DOHH2 (cell line): Measurements from ENCODE around the gene NKAPL.
"Not testable (repeated sequence)": the region's sequence is repeated elsewhere in the genome, so short reads cannot be mapped to it uniquely, and the experiment has no call there.

Experiments
- H3F3A ChIP-seq: fragments of 200-600 bp; sonication (generic), shearing (Covaris generic); 2 replicates; pipeline ENCODE4 v1.6.0; 2016; ENCODE audit warnings: antibody characterized with exemption, mild to moderate bottlenecking; ENCODE audit not compliant: control insufficient read depth, insufficient read depth
- H3K27ac ChIP-seq: fragments of 200-600 bp; sonication (generic); 2 replicates; pipeline ENCODE4 v1.5.1; 2014; ENCODE audit warnings: low read depth, mild to moderate bottlenecking, low read length, moderate library complexity
- H3K27me3 ChIP-seq: fragments of 200-600 bp; sonication (generic); 2 replicates; pipeline ENCODE4 v1.6.1; 2014; ENCODE audit warnings: mild to moderate bottlenecking, low read length, mixed read lengths; ENCODE audit not compliant: control insufficient read depth
- H3K36me3 ChIP-seq: fragments of 200-600 bp; sonication (generic); 2 replicates; pipeline ENCODE4 v1.6.1; 2014; ENCODE audit warnings: mild to moderate bottlenecking, low read length, moderate library complexity, mixed read lengths; ENCODE audit not compliant: control insufficient read depth
- H3K4me1 ChIP-seq: fragments of 200-600 bp; sonication (generic); 2 replicates; pipeline ENCODE4 v1.6.1; 2014; ENCODE audit warnings: mild to moderate bottlenecking, low read length, mixed read lengths; ENCODE audit not compliant: control insufficient read depth
- H3K4me2 ChIP-seq: fragments of 200-600 bp; sonication (generic); 2 replicates; pipeline ENCODE4 v1.6.0; 2014; ENCODE audit warnings: mild to moderate bottlenecking, low read length, moderate library complexity
- H3K4me3 ChIP-seq: fragments of 200-600 bp; sonication (generic); 2 replicates; pipeline ENCODE4 v1.5.1; 2014; ENCODE audit warnings: mild to moderate bottlenecking, low read length, mixed read lengths
- H3K79me2 ChIP-seq: fragments of 200-600 bp; sonication (generic); 2 replicates; pipeline ENCODE4 v1.6.1; 2014; ENCODE audit warnings: mild to moderate bottlenecking, low read length, mixed read lengths; ENCODE audit not compliant: control insufficient read depth
- H3K9me2 ChIP-seq: fragments of 200-600 bp; sonication (generic); replicated peaks from 2 replicates; pipeline ENCODE4 v1.6.1; 2014; ENCODE audit warnings: mild to moderate bottlenecking, low read length, mixed read lengths; ENCODE audit not compliant: control insufficient read depth
- H3K9me3 ChIP-seq: fragments of 200-600 bp; sonication (generic); 2 replicates; pipeline ENCODE4 v1.6.1; 2014; ENCODE audit warnings: antibody characterized with exemption, low read length, mixed read lengths; ENCODE audit not compliant: control insufficient read depth, insufficient read depth
- H4K20me1 ChIP-seq: fragments of 200-600 bp; sonication (generic); 2 replicates; pipeline ENCODE4 v1.6.0; 2014; ENCODE audit warnings: low read depth, mild to moderate bottlenecking, antibody characterized with exemption, low read length, moderate library complexity; ENCODE audit not compliant: control insufficient read depth, insufficient read depth
- EZH2phosphoT487 ChIP-seq: fragments of 200-600 bp; sonication (generic); IDR thresholded peaks from 2 replicates; pipeline ENCODE4 v1.6.1; 2017; ENCODE audit warnings: borderline replicate concordance, mild to moderate bottlenecking, antibody characterized with exemption, low read length, moderate library complexity, mixed read lengths
- TF ChIP-seq, protein P1 (sequence below): fragments of 200-600 bp; sonication (generic); IDR thresholded peaks from one replicate; pipeline ENCODE4 v1.5.1; 2014; ENCODE audit warnings: antibody characterized with exemption, mild to moderate bottlenecking, low read depth, low read length; ENCODE audit not compliant: poor library complexity, severe bottlenecking

NKAPL gene

GRCh38 chr6:28296520-28297060 is 37.5 kb downstream of the NKAPL start:
- H3K9me2 ChIP-seq, result no peaks in the 10 kb centered on the region
- no peaks in the 10 kb centered on the region for H3K79me2 ChIP-seq
- no peaks in the 10 kb centered on the region for H3K4me1 ChIP-seq
- H3K9me3 ChIP-seq, result no peaks in the 10 kb centered on the region
- no peaks in the 10 kb centered on the region for H3K27me3 ChIP-seq
- no peak overlapping the region for H3K27ac ChIP-seq
- H4K20me1 ChIP-seq, result no peaks in the 10 kb centered on the region
- TF ChIP-seq, protein P1, sequence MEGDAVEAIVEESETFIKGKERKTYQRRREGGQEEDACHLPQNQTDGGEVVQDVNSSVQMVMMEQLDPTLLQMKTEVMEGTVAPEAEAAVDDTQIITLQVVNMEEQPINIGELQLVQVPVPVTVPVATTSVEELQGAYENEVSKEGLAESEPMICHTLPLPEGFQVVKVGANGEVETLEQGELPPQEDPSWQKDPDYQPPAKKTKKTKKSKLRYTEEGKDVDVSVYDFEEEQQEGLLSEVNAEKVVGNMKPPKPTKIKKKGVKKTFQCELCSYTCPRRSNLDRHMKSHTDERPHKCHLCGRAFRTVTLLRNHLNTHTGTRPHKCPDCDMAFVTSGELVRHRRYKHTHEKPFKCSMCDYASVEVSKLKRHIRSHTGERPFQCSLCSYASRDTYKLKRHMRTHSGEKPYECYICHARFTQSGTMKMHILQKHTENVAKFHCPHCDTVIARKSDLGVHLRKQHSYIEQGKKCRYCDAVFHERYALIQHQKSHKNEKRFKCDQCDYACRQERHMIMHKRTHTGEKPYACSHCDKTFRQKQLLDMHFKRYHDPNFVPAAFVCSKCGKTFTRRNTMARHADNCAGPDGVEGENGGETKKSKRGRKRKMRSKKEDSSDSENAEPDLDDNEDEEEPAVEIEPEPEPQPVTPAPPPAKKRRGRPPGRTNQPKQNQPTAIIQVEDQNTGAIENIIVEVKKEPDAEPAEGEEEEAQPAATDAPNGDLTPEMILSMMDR, result no peak
- no peak for TF ChIP-seq EZH2phosphoT487
- no peaks in the 10 kb centered on the region for H3F3A ChIP-seq
- no peak overlapping the region for H3K4me3 ChIP-seq
- H3K4me2 ChIP-seq, result no peak overlapping the region
- H3K36me3 ChIP-seq, result peaks cover 4% of the 10 kb centered on the region; the same call in 1 of the 2 replicates

- Histone ChIP-seq H3K4me1 (no peaks in the 10 kb centered on the region), H3K27me3 (no peaks in the 10 kb centered on the region), H3K4me2 (no peak overlapping the region), H3K27ac (no peak overlapping the region), H3K79me2 (no peaks in the 10 kb centered on the region), H4K20me1 (no peaks in the 10 kb centered on the region), H3F3A (no peaks in the 10 kb centered on the region), H3K9me3 (no peaks in the 10 kb centered on the region), H3K4me3 (no peak overlapping the region), H3K9me2 (no peaks in the 10 kb centered on the region), H3K36me3 (peaks cover 4% of the 10 kb centered on the region; the same call in 1 of the 2 replicates)
- no peak for TF ChIP-seq EZH2phosphoT487
- TF ChIP-seq, protein P1, result no peak
Measured at GRCh38 chr6:28303570-28303969, 44.5 kb downstream of the NKAPL start.

DNA sequence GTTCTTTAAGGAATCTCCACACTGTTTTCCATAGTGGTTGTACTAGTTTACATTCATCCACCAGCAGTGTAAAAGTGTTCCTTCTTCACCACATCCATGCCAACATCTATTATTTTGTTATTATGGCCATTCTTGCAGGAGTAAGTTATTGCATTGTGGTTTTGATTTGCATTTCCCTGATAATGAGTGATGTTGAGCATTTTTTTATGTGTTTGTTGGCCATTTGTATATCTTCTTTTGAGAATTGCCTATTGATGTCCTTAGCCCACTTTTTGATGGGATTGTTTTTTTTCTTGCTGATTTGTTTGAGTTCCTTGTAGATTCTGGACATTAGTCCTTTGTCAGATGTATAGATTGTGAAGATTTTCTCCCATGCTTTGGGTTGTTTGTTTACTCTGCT is 47.3 kb downstream of the NKAPL start:
- H3K27me3 ChIP-seq, H3K9me2 ChIP-seq, H3K27ac ChIP-seq, H3F3A ChIP-seq, H3K4me3 ChIP-seq, H4K20me1 ChIP-seq, H3K4me1 ChIP-seq, H3K4me2 ChIP-seq, H3K9me3 ChIP-seq, H3K79me2 ChIP-seq, H3K36me3 ChIP-seq: not testable (repeated sequence)
